AG09319 (cell line): ENCODE results near the gene RRAS2.

ENCODE experiments used
- DNase-seq: peaks from one replicate; pipeline ENCODE4 v3.0.0-alpha.2; 2010; ENCODE audit warnings: low read depth; ENCODE audit errors: extremely low read depth
- CTCF ChIP-seq: IDR thresholded peaks from 2 replicates; pipeline ENCODE4 v1.5.1; 2011; ENCODE audit warnings: low read depth, mild to moderate bottlenecking, inconsistent platforms, low read length, moderate library complexity

The RRAS2 gene

DNA sequence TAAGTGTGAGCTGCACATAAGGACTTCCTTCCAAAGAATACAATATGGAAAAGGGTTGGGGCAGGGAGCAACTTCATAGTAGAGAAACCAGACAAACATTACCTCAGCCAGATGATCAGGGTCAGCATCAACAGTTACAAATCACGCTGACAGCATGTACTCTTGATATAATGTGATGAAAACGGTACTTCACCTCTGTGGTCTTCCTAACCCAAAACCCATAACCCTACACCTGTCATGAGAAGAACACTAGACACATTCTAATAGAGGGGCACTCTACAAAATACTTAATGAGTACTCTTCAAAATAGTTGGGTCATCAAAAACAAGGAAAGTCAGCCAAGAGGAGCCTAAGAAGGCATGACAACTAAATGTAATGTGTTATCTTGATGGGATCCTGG lies 43.9 kb downstream of the RRAS2 start:
- no peak for TF ChIP-seq CTCF
- DNase-seq = no peak

DNA sequence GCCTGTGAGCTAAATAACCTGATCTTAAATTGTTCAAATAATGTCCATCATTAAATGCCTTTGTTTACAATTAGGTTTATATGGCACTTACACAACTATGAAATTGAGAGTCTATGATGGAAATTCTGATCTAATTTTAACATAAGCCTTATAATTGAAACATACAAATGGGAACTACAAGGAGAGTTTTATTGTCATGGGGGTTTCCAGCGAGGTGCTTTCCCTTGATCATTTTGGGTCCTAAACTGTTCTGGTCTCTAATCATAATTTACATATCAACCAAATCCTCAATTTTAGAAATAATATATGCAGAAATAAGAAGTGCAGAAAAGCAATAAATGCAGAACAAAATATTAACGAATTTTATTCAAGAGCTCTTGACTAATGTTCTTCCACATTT lies 44.9 kb downstream of the RRAS2 start:
- DNase-seq = no peak
- TF ChIP-seq CTCF = no peak

DNA sequence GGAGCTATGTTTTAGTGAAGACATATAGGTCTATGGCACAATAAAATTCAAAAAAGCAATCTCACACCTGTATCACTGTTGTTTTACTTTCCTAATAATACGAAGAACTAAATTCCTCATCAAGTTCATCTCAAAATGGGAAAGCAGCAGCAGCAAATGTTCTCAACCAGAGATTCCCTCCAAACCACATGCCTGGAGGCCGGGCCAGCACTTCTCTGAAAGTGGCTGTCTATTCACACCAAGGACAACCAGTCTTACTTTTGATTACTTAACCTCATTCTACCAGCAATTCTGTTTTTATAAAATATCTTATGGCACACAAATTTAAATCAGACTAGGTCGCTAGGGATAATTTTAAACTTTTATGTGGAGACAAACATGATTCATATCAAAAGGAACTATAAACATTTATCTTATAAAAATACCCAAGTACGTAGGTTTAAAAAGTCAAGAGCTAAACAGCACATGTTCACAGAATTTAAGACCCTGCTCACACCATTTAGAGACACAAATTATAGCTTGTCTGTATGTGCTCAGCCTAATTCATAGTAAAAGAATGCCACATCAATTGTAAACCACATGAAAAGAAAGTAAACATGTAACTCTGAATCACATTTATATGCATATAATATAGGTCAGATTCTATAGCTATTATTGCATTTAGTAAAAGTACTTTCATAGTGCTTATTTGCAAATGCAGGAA lies 46.1 kb downstream of the RRAS2 start:
- no peak for TF ChIP-seq CTCF
- DNase-seq = no peak

- no peak for TF ChIP-seq CTCF
- peak; percentile 51 for DNase-seq
Observed at GRCh38 chr11:14310679-14311078, 48.3 kb downstream of the RRAS2 start.

GRCh38 chr11:14309425-14310192 lies 49.4 kb downstream of the RRAS2 start:
- no peak for DNase-seq

DNA sequence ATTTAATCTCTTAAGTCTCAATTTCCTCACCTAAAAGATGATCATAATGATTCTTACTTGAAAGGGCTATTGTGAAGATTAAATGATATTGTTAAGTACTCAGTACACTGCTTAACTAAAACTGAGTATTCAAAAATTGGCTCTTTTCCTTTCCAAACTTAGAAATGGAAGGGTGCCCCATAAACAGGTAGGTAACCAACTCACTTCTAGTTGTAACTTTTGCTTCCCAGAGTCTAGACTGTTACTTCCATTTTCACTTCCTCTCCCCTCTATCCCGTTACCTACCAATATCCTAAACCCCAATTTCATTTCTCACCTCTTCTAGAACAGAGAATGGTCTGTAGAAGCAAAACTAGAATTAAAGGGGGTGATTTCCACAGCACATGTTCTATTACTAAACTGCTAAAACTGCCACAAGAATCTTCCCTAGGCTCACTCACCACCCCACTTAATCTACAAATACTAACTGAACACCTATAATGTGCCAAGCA lies 50.0 kb downstream of the RRAS2 start:
- TF ChIP-seq CTCF = no peak
- DNase-seq = no peak

More at GRCh38 chr11:14309425-14310192, 49.4 kb downstream of the RRAS2 start:
- TF ChIP-seq CTCF = no peak
